Liver (tissue), 9 donors: Measurements from ENCODE around the gene DICER1. TPM values are rescaled to one million over a fixed set of nuclear protein-coding genes. Genes with fewer than 3 reads are reported as not detected.

ENCODE experiments used
- DNase-seq: peaks from one replicate; pipeline ENCODE4 v3.0.0-alpha.2; 2017; ENCODE audit warnings: low spot score
- H3K27ac ChIP-seq, 2 donors: one replicate each; pipeline ENCODE4 v1.7.0; 2013; ENCODE audit warnings: inconsistent platforms in 2 of 2, low read length in 2 of 2, control low read depth in 1 of 2, low read depth in 1 of 2, mild to moderate bottlenecking in 1 of 2
- H3K27me3 ChIP-seq, 4 donors: one replicate each; pipeline versions ENCODE4 v1.6.1 to v1.7.0; 2013; ENCODE audit warnings: low read length in 3 of 4, inconsistent platforms in 1 of 4, mild to moderate bottlenecking in 1 of 4, moderate library complexity in 1 of 4; ENCODE audit not compliant: control insufficient read depth in 4 of 4, insufficient read depth in 4 of 4
- H3K36me3 ChIP-seq, 4 donors: one replicate each; pipeline versions ENCODE4 v1.6.1 to v1.7.0; 2013; ENCODE audit warnings: low read length in 3 of 4, mild to moderate bottlenecking in 3 of 4, low read depth in 1 of 4, moderate library complexity in 1 of 4; ENCODE audit not compliant: control insufficient read depth in 4 of 4, insufficient read depth in 3 of 4
- H3K4me1 ChIP-seq, 4 donors: one replicate each; pipeline versions ENCODE4 v1.6.1 to v1.7.0; 2013; ENCODE audit warnings: low read length in 3 of 4, mild to moderate bottlenecking in 3 of 4, moderate library complexity in 1 of 4; ENCODE audit not compliant: control insufficient read depth in 4 of 4, insufficient read depth in 4 of 4
- H3K4me3 ChIP-seq, 3 donors: one replicate each; pipeline versions ENCODE4 v1.6.1 to v1.7.0; 2013; ENCODE audit warnings: low read length in 3 of 3, control low read depth in 1 of 3, low read depth in 1 of 3, mild to moderate bottlenecking in 1 of 3
- H3K9ac ChIP-seq, 2 donors: one replicate each; pipeline ENCODE4 v1.7.0; 2013; ENCODE audit warnings: low read length in 2 of 2, mild to moderate bottlenecking in 2 of 2, moderate library complexity in 2 of 2, control low read depth in 1 of 2, low read depth in 1 of 2
- H3K9me3 ChIP-seq, 4 donors: one replicate each; pipeline versions ENCODE4 v1.6.1 to v1.7.0; 2013; ENCODE audit warnings: low read length in 3 of 4; ENCODE audit not compliant: control insufficient read depth in 4 of 4
- EGR1 ChIP-seq, 2 donors: IDR thresholded peaks; 2 replicates each; pipeline ENCODE4 v1.6.1; 2016 to 2018; ENCODE audit warnings: antibody characterized with exemption in 2 of 2, low read depth in 2 of 2
- FOXA1 ChIP-seq: IDR thresholded peaks from 2 replicates; pipeline ENCODE4 v1.6.1; 2016; ENCODE audit warnings: antibody characterized with exemption
- GABPA ChIP-seq, 2 donors: IDR thresholded peaks in 1 of 2; conservative IDR thresholded peaks in 1 of 2; 2 replicates each; pipeline ENCODE4 v1.6.1; 2016; ENCODE audit warnings: antibody characterized with exemption in 2 of 2, mild to moderate bottlenecking in 1 of 2, moderate library complexity in 1 of 2
- HNF4A ChIP-seq, 2 donors: conservative IDR thresholded peaks; 2 replicates each; pipeline ENCODE4 v1.6.1; 2016; ENCODE audit warnings: antibody characterized with exemption in 2 of 2, mild to moderate bottlenecking in 2 of 2
- HNF4G ChIP-seq: IDR thresholded peaks from 2 replicates; pipeline ENCODE4 v1.6.1; 2016; ENCODE audit warnings: antibody characterized with exemption
- JUND ChIP-seq, 2 donors: IDR thresholded peaks; 2 replicates each; pipeline ENCODE4 v1.6.1; 2016; ENCODE audit warnings: antibody characterized with exemption in 2 of 2
- NR2F2 ChIP-seq: IDR thresholded peaks from 2 replicates; pipeline ENCODE4 v1.6.1; 2016; ENCODE audit warnings: antibody characterized with exemption
- RAD21 ChIP-seq, 2 donors: IDR thresholded peaks; 2 replicates each; pipeline ENCODE4 v1.6.1; 2016; ENCODE audit warnings: antibody characterized with exemption in 2 of 2, mild to moderate bottlenecking in 2 of 2
- SP1 ChIP-seq: IDR thresholded peaks from 2 replicates; pipeline ENCODE4 v1.6.1; 2018; ENCODE audit warnings: antibody characterized with exemption, mild to moderate bottlenecking
- YY1 ChIP-seq: IDR thresholded peaks from 2 replicates; pipeline ENCODE4 v1.6.1; 2016; ENCODE audit warnings: antibody characterized with exemption, mild to moderate bottlenecking
- WGBS: extraction: QIAGEN DNeasy Blood & Tissue Kit; methylation state at CpG from one replicate; pipeline ENCODE4 v1.1.7; 2013; 5-methylcytosine and 5-hydroxymethylcytosine counted together
- polyA plus RNA-seq, 2 donors: library from polyadenylated mRNA; stranded (reverse) in 1 of 2; unstranded in 1 of 2; fragments of 200-250 nt in 1 of 2; fragments of >200 nt in 1 of 2; fragmentation: Nextera tagmentation in 1 of 2; extraction: Ambion mirVana in 1 of 2; gene quantifications; one replicate each; pipeline versions ENCODE4 v1.2.1 to v1.2.3, GENCODE V29; 2013 to 2015
- total RNA-seq, 2 donors: library from RNA; depleted of rRNA; stranded (reverse); fragments of >200 nt; gene quantifications; one replicate each; pipeline ENCODE4 v1.2.3, GENCODE V29; 2014
- TF ChIP-seq, protein P1 (sequence below): IDR thresholded peaks from 2 replicates; pipeline ENCODE4 v1.6.1; 2016; ENCODE audit warnings: antibody characterized with exemption
- TF ChIP-seq, protein P2 (sequence below): IDR thresholded peaks from 2 replicates; pipeline ENCODE4 v1.6.1; 2016; ENCODE audit warnings: antibody characterized with exemption
- TF ChIP-seq, protein P3 (sequence below): IDR thresholded peaks from 2 replicates; pipeline ENCODE4 v1.6.1; 2016; ENCODE audit warnings: antibody characterized with exemption, mild to moderate bottlenecking
- TF ChIP-seq, protein P4 (sequence below): fragments of 150-350 bp; IDR thresholded peaks from 2 replicates; pipeline ENCODE4 v1.5.1; 2017; ENCODE audit warnings: improper control_type of control experiment, low read depth, low read length; ENCODE audit not compliant: missing input control
- donor health status: healthy.
- donor health status: healthy.
- donor health status: healthy.
- donor health status: healthy.
- donor health status: healthy.

Gene DICER1
- total and polyA plus RNA-seq, 4 donors, result 7.5 to 43.6 (median 20.3) TPM

DNA sequence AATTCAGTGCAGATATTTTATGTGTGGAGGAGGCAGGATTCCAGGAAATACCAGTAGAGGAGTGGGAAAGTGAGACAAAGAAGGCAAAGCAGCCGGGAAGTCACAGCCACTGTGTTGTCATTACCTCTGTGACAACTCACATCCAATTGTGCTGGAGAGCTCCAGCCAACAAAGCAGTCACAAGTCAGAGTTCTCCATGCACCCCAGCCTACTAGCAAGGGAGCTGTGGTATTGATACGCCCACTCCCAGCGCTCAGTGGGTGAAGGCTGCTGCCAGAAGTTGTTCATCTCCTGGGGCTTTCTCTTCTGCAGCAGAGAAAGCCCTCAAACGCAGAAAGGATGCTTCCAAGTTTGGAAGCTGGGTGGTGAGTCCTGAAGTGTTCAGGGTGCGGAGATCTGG lies 93.9 kb downstream of the DICER1 start:
- Histone ChIP-seq H3K27me3 (no peaks in the 10 kb centered on the region), H3K4me1 (no peaks in the 10 kb centered on the region), H3K9ac (no peak overlapping the region), H3K4me3 (no peak overlapping the region), H3K27ac (no peak overlapping the region), H3K36me3 (no peaks in the 10 kb centered on the region), H3K9me3 (no peaks in the 10 kb centered on the region)
- WGBS, result 69% methylated on average over 5 of the region's 5 CpGs
- TF ChIP-seq FOXA1 (no peak), HNF4G (no peak), RAD21 (IDR thresholded peaks at IDR 0.05) (no peak), EGR1 (IDR thresholded peaks at IDR 0.05; ENCODE audit: low read depth in 2 of 2) (no peak), GABPA (IDR thresholded peaks at IDR 0.05 in 1 of 2, conservative IDR thresholded peaks at IDR 0.05 in 1 of 2) (no peak), NR2F2 (no peak), SP1 (no peak), HNF4A (conservative IDR thresholded peaks at IDR 0.05) (no peak), YY1 (no peak)
- TF ChIP-seq, protein P1, sequence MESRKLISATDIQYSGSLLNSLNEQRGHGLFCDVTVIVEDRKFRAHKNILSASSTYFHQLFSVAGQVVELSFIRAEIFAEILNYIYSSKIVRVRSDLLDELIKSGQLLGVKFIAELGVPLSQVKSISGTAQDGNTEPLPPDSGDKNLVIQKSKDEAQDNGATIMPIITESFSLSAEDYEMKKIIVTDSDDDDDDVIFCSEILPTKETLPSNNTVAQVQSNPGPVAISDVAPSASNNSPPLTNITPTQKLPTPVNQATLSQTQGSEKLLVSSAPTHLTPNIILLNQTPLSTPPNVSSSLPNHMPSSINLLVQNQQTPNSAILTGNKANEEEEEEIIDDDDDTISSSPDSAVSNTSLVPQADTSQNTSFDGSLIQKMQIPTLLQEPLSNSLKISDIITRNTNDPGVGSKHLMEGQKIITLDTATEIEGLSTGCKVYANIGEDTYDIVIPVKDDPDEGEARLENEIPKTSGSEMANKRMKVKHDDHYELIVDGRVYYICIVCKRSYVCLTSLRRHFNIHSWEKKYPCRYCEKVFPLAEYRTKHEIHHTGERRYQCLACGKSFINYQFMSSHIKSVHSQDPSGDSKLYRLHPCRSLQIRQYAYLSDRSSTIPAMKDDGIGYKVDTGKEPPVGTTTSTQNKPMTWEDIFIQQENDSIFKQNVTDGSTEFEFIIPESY, result no peak
- TF ChIP-seq, protein P2, sequence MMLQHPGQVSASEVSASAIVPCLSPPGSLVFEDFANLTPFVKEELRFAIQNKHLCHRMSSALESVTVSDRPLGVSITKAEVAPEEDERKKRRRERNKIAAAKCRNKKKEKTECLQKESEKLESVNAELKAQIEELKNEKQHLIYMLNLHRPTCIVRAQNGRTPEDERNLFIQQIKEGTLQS, result no peak
- TF ChIP-seq, protein P3, sequence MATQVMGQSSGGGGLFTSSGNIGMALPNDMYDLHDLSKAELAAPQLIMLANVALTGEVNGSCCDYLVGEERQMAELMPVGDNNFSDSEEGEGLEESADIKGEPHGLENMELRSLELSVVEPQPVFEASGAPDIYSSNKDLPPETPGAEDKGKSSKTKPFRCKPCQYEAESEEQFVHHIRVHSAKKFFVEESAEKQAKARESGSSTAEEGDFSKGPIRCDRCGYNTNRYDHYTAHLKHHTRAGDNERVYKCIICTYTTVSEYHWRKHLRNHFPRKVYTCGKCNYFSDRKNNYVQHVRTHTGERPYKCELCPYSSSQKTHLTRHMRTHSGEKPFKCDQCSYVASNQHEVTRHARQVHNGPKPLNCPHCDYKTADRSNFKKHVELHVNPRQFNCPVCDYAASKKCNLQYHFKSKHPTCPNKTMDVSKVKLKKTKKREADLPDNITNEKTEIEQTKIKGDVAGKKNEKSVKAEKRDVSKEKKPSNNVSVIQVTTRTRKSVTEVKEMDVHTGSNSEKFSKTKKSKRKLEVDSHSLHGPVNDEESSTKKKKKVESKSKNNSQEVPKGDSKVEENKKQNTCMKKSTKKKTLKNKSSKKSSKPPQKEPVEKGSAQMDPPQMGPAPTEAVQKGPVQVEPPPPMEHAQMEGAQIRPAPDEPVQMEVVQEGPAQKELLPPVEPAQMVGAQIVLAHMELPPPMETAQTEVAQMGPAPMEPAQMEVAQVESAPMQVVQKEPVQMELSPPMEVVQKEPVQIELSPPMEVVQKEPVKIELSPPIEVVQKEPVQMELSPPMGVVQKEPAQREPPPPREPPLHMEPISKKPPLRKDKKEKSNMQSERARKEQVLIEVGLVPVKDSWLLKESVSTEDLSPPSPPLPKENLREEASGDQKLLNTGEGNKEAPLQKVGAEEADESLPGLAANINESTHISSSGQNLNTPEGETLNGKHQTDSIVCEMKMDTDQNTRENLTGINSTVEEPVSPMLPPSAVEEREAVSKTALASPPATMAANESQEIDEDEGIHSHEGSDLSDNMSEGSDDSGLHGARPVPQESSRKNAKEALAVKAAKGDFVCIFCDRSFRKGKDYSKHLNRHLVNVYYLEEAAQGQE, result no peak
- TF ChIP-seq, protein P4, sequence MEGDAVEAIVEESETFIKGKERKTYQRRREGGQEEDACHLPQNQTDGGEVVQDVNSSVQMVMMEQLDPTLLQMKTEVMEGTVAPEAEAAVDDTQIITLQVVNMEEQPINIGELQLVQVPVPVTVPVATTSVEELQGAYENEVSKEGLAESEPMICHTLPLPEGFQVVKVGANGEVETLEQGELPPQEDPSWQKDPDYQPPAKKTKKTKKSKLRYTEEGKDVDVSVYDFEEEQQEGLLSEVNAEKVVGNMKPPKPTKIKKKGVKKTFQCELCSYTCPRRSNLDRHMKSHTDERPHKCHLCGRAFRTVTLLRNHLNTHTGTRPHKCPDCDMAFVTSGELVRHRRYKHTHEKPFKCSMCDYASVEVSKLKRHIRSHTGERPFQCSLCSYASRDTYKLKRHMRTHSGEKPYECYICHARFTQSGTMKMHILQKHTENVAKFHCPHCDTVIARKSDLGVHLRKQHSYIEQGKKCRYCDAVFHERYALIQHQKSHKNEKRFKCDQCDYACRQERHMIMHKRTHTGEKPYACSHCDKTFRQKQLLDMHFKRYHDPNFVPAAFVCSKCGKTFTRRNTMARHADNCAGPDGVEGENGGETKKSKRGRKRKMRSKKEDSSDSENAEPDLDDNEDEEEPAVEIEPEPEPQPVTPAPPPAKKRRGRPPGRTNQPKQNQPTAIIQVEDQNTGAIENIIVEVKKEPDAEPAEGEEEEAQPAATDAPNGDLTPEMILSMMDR, result no peak
- DNase-seq, result no peak

DNA sequence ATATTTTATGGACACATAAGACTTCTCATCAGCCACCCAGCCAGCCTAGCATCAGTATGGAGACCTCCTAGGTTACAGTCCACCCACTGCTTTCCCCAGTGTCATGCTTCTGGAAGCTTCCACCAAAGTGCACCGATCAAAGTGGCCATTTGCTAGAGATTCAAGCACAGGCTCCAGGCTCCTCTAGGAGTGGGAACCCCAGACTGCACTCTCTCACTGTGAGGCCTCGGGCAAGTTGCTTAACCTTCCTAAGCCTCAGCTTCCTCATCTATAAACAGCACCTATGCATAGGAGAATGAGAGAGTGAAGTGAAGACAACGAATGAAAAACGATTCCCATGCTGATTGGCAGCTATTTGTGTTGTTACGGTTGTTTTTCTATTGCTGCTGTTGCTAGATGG lies 94.4 kb downstream of the DICER1 start:
- Histone ChIP-seq H3K4me3 (no peak overlapping the region), H3K4me1 (no peaks in the 10 kb centered on the region), H3K9me3 (no peaks in the 10 kb centered on the region), H3K36me3 (no peaks in the 10 kb centered on the region), H3K27ac (no peak overlapping the region), H3K9ac (no peak overlapping the region), H3K27me3 (no peaks in the 10 kb centered on the region)
- 82% methylated on average over 5 of the region's 5 CpGs for WGBS
- TF ChIP-seq JUND (IDR thresholded peaks at IDR 0.05), result no peak
- TF ChIP-seq SP1, result no peak
- DNase-seq, result no peak
